IMR-90 (cell line): ENCODE data around the gene COPB1. TPM values are rescaled to one million over a fixed set of nuclear protein-coding genes. Genes with fewer than 3 reads are reported as not detected.
A peak's percentile ranks its signal among the peaks of the same experiment; 100 is the strongest.

Source experiments
- ATAC-seq: fragments of 200-7000 bp; cut with Tn5 transposase; 2 replicates; pipeline ENCODE4 v1.9.1; 2020; ENCODE audit warnings: low read depth, mild to moderate bottlenecking, moderate library complexity
- BruUV-seq: library from RNA; stranded (reverse); fragments of 400-500 nt; replicated peaks from 2 replicates; lab custom pipeline; 2021; lab: Mats Ljungman, UMichigan
- CTCF ChIA-PET: fragments of 300-600 bp; formaldehyde crosslinking; extraction: SDS; loops from one replicate; lab custom pipeline; 2021; ENCODE audit warnings: antibody characterized with exemption; lab: Yijun Ruan, JAX
- POLR2A ChIA-PET: fragments of 300-600 bp; sonication (Branson Sonifier 250); formaldehyde crosslinking; loops from one replicate; lab custom pipeline; 2022; ENCODE audit warnings: antibody characterized with exemption; ENCODE audit not compliant: unreplicated experiment; lab: Charles Lee
- DNase-seq: peaks from one replicate; pipeline ENCODE4 v3.0.0; 2013
- H2AFZ ChIP-seq: replicated peaks from 2 replicates; pipeline ENCODE3; 2013; ENCODE audit warnings: low read length, mild to moderate bottlenecking; ENCODE audit not compliant: poor library complexity
- H2AK5ac ChIP-seq: 2 replicates; pipeline ENCODE4 v1.6.1; 2013; ENCODE audit warnings: low read depth, low read length, inconsistent platforms
- H2AK9ac ChIP-seq: replicated peaks from 2 replicates; pipeline ENCODE3; 2013; ENCODE audit warnings: mild to moderate bottlenecking, low read depth, low read length, moderate library complexity; ENCODE audit not compliant: poor library complexity
- H2BK120ac ChIP-seq: 2 replicates; pipeline ENCODE4 v1.6.1; 2013; ENCODE audit warnings: low read depth, low read length, inconsistent platforms
- H2BK15ac ChIP-seq: 3 replicates; pipeline ENCODE4 v1.6.1; 2013; ENCODE audit warnings: low read depth, low read length, inconsistent platforms
- H2BK20ac ChIP-seq: 2 replicates; pipeline ENCODE4 v1.6.1; 2013; ENCODE audit warnings: low read depth, mild to moderate bottlenecking, inconsistent platforms, low read length, moderate library complexity
- H2BK5ac ChIP-seq: 2 replicates; pipeline ENCODE4 v1.6.1; 2013; ENCODE audit warnings: mild to moderate bottlenecking, low read depth, low read length, inconsistent platforms; ENCODE audit not compliant: poor library complexity, severe bottlenecking
- H3K14ac ChIP-seq: replicated peaks from 2 replicates; pipeline ENCODE4 v1.6.1; 2013; ENCODE audit warnings: low read depth, low read length, inconsistent platforms
- H3K18ac ChIP-seq: 2 replicates; pipeline ENCODE4 v1.6.1; 2013; ENCODE audit warnings: low read depth, low read length, control low read depth
- H3K23ac ChIP-seq: 2 replicates; pipeline ENCODE4 v1.6.1; 2013; ENCODE audit warnings: low read depth, low read length, inconsistent platforms
- H3K27ac ChIP-seq: 2 replicates; pipeline ENCODE4 v1.5.1; 2013; ENCODE audit warnings: mild to moderate bottlenecking, control low read depth, low read length; ENCODE audit not compliant: insufficient read depth
- H3K27me3 ChIP-seq: 2 replicates; pipeline ENCODE4 v1.6.1; 2013; ENCODE audit warnings: low read length; ENCODE audit not compliant: control insufficient read depth, insufficient read depth
- H3K36me3 ChIP-seq: 2 replicates; pipeline ENCODE4 v1.6.1; 2013; ENCODE audit warnings: low read length, mixed read lengths; ENCODE audit not compliant: control insufficient read depth, insufficient read depth
- H3K4ac ChIP-seq: 2 replicates; pipeline ENCODE4 v1.6.1; 2013; ENCODE audit warnings: low read depth, low read length, inconsistent platforms
- H3K4me1 ChIP-seq: 2 replicates; pipeline ENCODE4 v1.6.1; 2013; ENCODE audit warnings: low read length, mixed read lengths; ENCODE audit not compliant: control insufficient read depth, insufficient read depth
- H3K4me2 ChIP-seq: 2 replicates; pipeline ENCODE4 v1.6.1; 2013; ENCODE audit warnings: low read depth, mild to moderate bottlenecking, control low read depth, low read length, moderate library complexity
- H3K4me3 ChIP-seq: 2 replicates; pipeline ENCODE4 v1.5.1; 2013; ENCODE audit warnings: low read depth, mild to moderate bottlenecking, control low read depth, low read length, moderate library complexity; ENCODE audit not compliant: insufficient read depth
- H3K56ac ChIP-seq: 2 replicates; pipeline ENCODE4 v1.6.1; 2013; ENCODE audit warnings: low read length, inconsistent platforms; ENCODE audit not compliant: insufficient read depth; ENCODE audit errors: extremely low read depth
- H3K79me1 ChIP-seq, 2 experiments: 2 replicates each; pipeline ENCODE4 v1.6.1; 2013; ENCODE audit warnings: low read length in 2 of 2, inconsistent platforms in 1 of 2, low read depth in 1 of 2
- H3K9ac ChIP-seq: 2 replicates; pipeline ENCODE4 v1.6.1; 2013; ENCODE audit warnings: low read depth, low read length, control low read depth
- H3K9me1 ChIP-seq: 2 replicates; pipeline ENCODE4 v1.6.1; 2013; ENCODE audit warnings: low read length, inconsistent platforms; ENCODE audit not compliant: insufficient read depth
- H3K9me3 ChIP-seq: 2 replicates; pipeline ENCODE4 v1.6.1; 2013; ENCODE audit warnings: low read length; ENCODE audit not compliant: control insufficient read depth, insufficient read depth
- H4K20me1 ChIP-seq: 2 replicates; pipeline ENCODE4 v1.6.1; 2013; ENCODE audit warnings: low read length, inconsistent platforms; ENCODE audit not compliant: insufficient read depth
- H4K5ac ChIP-seq: 2 replicates; pipeline ENCODE4 v1.6.1; 2013; ENCODE audit warnings: mild to moderate bottlenecking, low read depth, low read length, control low read depth
- H4K8ac ChIP-seq, 2 experiments: 2 replicates each; pipeline ENCODE4 v1.6.1; 2013; ENCODE audit warnings: low read depth in 2 of 2, low read length in 2 of 2, control low read depth in 1 of 2, inconsistent platforms in 1 of 2
- H4K91ac ChIP-seq: 2 replicates; pipeline ENCODE4 v1.6.1; 2013; ENCODE audit warnings: low read depth, low read length, inconsistent platforms; ENCODE audit not compliant: insufficient read depth
- BHLHE40 ChIP-seq: fragments of 150-350 bp; IDR thresholded peaks from 2 replicates; pipeline ENCODE4 v1.6.1; 2016; ENCODE audit warnings: mild to moderate bottlenecking, low read depth, low read length
- CEBPB ChIP-seq: IDR thresholded peaks from 2 replicates; pipeline ENCODE4 v1.6.1; 2012; ENCODE audit warnings: low read depth, low read length, improper control_type of control experiment
- CHD1 ChIP-seq: IDR thresholded peaks from 2 replicates; pipeline ENCODE4 v1.6.1; 2012; ENCODE audit warnings: low read depth, low read length, improper control_type of control experiment
- FOS ChIP-seq: fragments of 150-350 bp; IDR thresholded peaks from 2 replicates; pipeline ENCODE4 v1.6.1; 2016; ENCODE audit warnings: low read depth, low read length
- MAFK ChIP-seq: IDR thresholded peaks from 2 replicates; pipeline ENCODE4 v1.6.1; 2012; ENCODE audit warnings: low read depth, low read length, improper control_type of control experiment
- MAZ ChIP-seq: IDR thresholded peaks from 2 replicates; pipeline ENCODE4 v1.6.1; 2012; ENCODE audit warnings: low read depth, mild to moderate bottlenecking, low read length, improper control_type of control experiment, moderate library complexity, borderline replicate concordance
- MXI1 ChIP-seq: IDR thresholded peaks from 2 replicates; pipeline ENCODE4 v1.6.1; 2012; ENCODE audit warnings: low read depth, mild to moderate bottlenecking, low read length, moderate library complexity, borderline replicate concordance
- NFE2L2 ChIP-seq: fragments of 150-350 bp; IDR thresholded peaks from 2 replicates; pipeline ENCODE4 v1.6.1; 2016; ENCODE audit warnings: low read depth, mild to moderate bottlenecking, low read length
- POLR2A ChIP-seq: IDR thresholded peaks from 2 replicates; pipeline ENCODE4 v1.6.1; 2012; ENCODE audit warnings: mild to moderate bottlenecking, low read depth, low read length
- RAD21 ChIP-seq: IDR thresholded peaks from 2 replicates; pipeline ENCODE4 v1.6.1; 2012; ENCODE audit warnings: low read length, improper control_type of control experiment
- RCOR1 ChIP-seq: IDR thresholded peaks from 2 replicates; pipeline ENCODE4 v1.6.1; 2012; ENCODE audit warnings: mild to moderate bottlenecking, low read length, improper control_type of control experiment; ENCODE audit not compliant: insufficient replicate concordance
- RFX5 ChIP-seq: IDR thresholded peaks from 2 replicates; pipeline ENCODE4 v1.8.0; 2012; ENCODE audit warnings: low read depth, mild to moderate bottlenecking, low read length, moderate library complexity
- USF2 ChIP-seq: fragments of 150-350 bp; IDR thresholded peaks from 2 replicates; pipeline ENCODE4 v1.6.1; 2017; ENCODE audit warnings: mild to moderate bottlenecking, antibody characterized with exemption, low read length, low read depth
- WGBS, 2 experiments: methylation state at CpG; one replicate each; pipeline versions ENCODE4 v1.1.5 to v1.1.7; 2013; ENCODE audit warnings: missing lambda C conversion rate in 2 of 2; ENCODE audit not compliant: insufficient read length in 1 of 2; ENCODE audit errors: extremely low coverage in 2 of 2; 5-methylcytosine and 5-hydroxymethylcytosine counted together
- dilution Hi-C: fragments of 300-500 bp; cut with HindIII; formaldehyde crosslinking; loops from one replicate; pipeline ENCODE4 v1.14.3; 2018; ENCODE audit warnings: low sequenced_read_pairs; ENCODE audit not compliant: unreplicated experiment
- in situ Hi-C: fragments of 300-500 bp; cut with MboI; formaldehyde crosslinking; loops from 3 replicates; pipeline ENCODE4 v1.14.3; 2019; ENCODE audit warnings: low sequenced_read_pairs, inconsistent platforms, mixed read lengths
- intact Hi-C: fragments of 100-400 bp; cut with micrococcal nuclease; formaldehyde crosslinking; loops from 2 replicates; pipeline ENCODE4 v1.10.0; 2022
- polyA plus RNA-seq, 3 experiments: library from polyadenylated mRNA; depleted of rRNA; stranded (reverse); fragments of >200 nt; gene quantifications; 2 replicates each; pipeline ENCODE4 v1.2.3, GENCODE V29; 2012; ENCODE audit warnings: low replicate concordance in 1 of 3
- total RNA-seq: library from RNA; depleted of rRNA; stranded (reverse); fragments of >200 nt; gene quantifications from 2 replicates; pipeline ENCODE4 v1.2.3, GENCODE V29; 2012
- TF ChIP-seq, protein P1 (sequence below): fragments of 150-350 bp; IDR thresholded peaks from 2 replicates; pipeline ENCODE4 v1.6.1; 2016; ENCODE audit warnings: low read depth, mild to moderate bottlenecking, low read length, moderate library complexity, borderline replicate concordance

Gene COPB1
- total and polyA plus RNA-seq, 2 of the 4 experiments (the other 2 are of a cell fraction), result 136 to 341 TPM

DNA sequence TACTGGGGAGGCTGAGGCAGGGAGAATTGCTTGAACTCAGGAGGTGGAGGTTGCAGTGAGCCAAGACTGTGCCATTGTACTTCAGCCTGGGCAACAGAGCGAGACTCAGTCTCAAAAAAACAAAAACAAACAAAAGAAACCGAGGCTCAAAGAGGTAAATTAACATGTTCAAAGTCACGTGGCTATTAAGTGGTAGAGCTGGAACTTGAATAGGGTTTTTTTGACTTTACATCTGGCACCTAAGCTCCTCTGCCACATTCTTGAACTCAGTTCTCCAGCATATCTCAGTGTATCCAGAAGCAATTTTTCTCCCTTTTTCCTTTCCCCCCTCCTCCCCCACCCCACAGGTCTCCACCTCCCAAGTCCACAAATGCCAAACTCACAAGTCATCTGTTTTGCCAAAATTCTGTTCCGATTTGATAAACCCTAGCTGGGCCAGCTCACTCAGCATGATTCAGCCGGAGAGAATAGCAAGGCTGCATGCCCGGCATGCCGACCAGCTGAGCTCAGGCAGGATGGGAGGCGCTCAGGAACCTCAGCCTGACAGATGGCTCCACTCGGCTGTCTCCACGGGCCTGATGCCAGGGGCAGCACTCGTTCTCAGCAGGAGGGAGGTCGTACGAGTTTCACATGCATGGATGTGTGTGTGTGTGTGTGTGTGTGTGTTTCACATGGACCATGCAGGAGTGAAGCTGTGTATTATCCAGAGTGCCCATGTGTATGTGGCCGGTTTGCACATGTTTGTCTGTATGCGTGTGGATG lies 77.4 kb downstream of the COPB1 start:
- H3K56ac ChIP-seq, result peak overlapping the region; percentile 94
- peak overlapping the region; percentile 100 for H2BK120ac ChIP-seq
- peak overlapping the region; percentile 94 to 96 for H4K8ac ChIP-seq
- H3K27ac ChIP-seq, result peak overlapping the region; percentile 67
- peaks cover 0 to 13% of the 10 kb centered on the region in 2 experiments; a peak in 1 of 4 replicates for H3K79me1 ChIP-seq
- H3K4ac ChIP-seq, result peak overlapping the region; percentile 98
- no peaks in the 10 kb centered on the region for H4K20me1 ChIP-seq
- peaks cover 22% of the 10 kb centered on the region for H3K4me1 ChIP-seq
- in situ Hi-C loops, result no loop called here
- H3K14ac ChIP-seq, result peak overlapping the region; percentile 99
- peak overlapping the region; percentile 92 for H2BK5ac ChIP-seq
- peak overlapping the region; percentile 4; the same call in 1 of the 2 replicates for H3K9ac ChIP-seq
- H3K23ac ChIP-seq, result peak overlapping the region; percentile 93
- DNase-seq (peak; percentile 100), ATAC-seq (peak; percentile 89)
- 0% methylated on average over 2 of the region's 15 CpGs; no CpG with 5 or more reads in 1 of the 2 experiments for WGBS, 2 experiments
- no peaks in the 10 kb centered on the region for H3K27me3 ChIP-seq
- peak overlapping the region; percentile 98; the same call in 2 of the 3 replicates for H2BK15ac ChIP-seq
- dilution Hi-C loops, result no loop called here
- H3K4me3 ChIP-seq, result no peak overlapping the region
- ChIA-PET POLR2A (interaction anchor here (0.6 to 1.1 kb wide), 4 partner anchors 10 to 65 kb away, joined by 3 to 5 read pairs (median 4); no protein-coding TSS in a partner anchor), CTCF (interaction anchor here (1.2 to 2.3 kb wide), 3 partner anchors 9 to 122 kb away, joined by 4 to 6 read pairs (median 5); no protein-coding TSS in a partner anchor)
- peak overlapping the region; percentile 85 for H2AK9ac ChIP-seq
- H4K91ac ChIP-seq, result peak overlapping the region; percentile 98
- no peaks in the 10 kb centered on the region for H3K9me3 ChIP-seq
- intact Hi-C loops, result loop anchor here (2.0 to 5.0 kb wide), 2 partner anchors 40 to 63 kb away; partner anchors contain the start of gene RRAS2
- H3K18ac ChIP-seq, result peak overlapping the region; percentile 53
- BruUV-seq, result no TSS peak
- H4K5ac ChIP-seq, result peak overlapping the region; percentile 38
- H2AFZ ChIP-seq, result peak overlapping the region; percentile 83
- peak overlapping the region; percentile 81 for H2AK5ac ChIP-seq
- H2BK20ac ChIP-seq, result peak overlapping the region; percentile 100
- H3K9me1 ChIP-seq, result peaks cover 18% of the 10 kb centered on the region
- no peaks in the 10 kb centered on the region for H3K36me3 ChIP-seq
- H3K4me2 ChIP-seq, result peak overlapping the region; percentile 40
- TF ChIP-seq BHLHE40 (no peak; the same call in none of the 2 replicates), MXI1 (0 out of 2 replicates have a peak, but pooled peaks have one; percentile 55), RAD21 (0 out of 2 replicates have a peak, but pooled peaks have one; percentile 17), RFX5 (no peak), NFE2L2 (peak; percentile 95), RCOR1 (peak; percentile 90), USF2 (peak; percentile 64; the same call in 1 of the 2 replicates), FOS (peak; percentile 86), POLR2A (no peak), MAFK (peak; percentile 82), MAZ (peak; percentile 67; the same call in 1 of the 2 replicates), CEBPB (peak; percentile 27; the same call in 1 of the 2 replicates), CHD1 (no peak)
- TF ChIP-seq, protein P1, sequence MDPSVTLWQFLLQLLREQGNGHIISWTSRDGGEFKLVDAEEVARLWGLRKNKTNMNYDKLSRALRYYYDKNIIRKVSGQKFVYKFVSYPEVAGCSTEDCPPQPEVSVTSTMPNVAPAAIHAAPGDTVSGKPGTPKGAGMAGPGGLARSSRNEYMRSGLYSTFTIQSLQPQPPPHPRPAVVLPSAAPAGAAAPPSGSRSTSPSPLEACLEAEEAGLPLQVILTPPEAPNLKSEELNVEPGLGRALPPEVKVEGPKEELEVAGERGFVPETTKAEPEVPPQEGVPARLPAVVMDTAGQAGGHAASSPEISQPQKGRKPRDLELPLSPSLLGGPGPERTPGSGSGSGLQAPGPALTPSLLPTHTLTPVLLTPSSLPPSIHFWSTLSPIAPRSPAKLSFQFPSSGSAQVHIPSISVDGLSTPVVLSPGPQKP, result no peak
